ENCODE data around the gene DVL1. TPM values are rescaled to one million over a fixed set of nuclear protein-coding genes. Genes with fewer than 3 reads are reported as not detected.
"Not testable (repeated sequence)": the region's sequence is repeated elsewhere in the genome, so short reads cannot be mapped to it uniquely, and the experiment has no call there.

The DVL1 gene
- 55.3 and 107 TPM in 2 replicates for total RNA-seq (2014; rRNA removed; shearing (Covaris generic); ENCODE audit: low replicate concordance)

GRCh38 chr1:1349256-1350012 lies at the start of gene DVL1:
Gene DVL1 (minus strand): TSS chr1:1349418. CDS start chr1:1349065, 353 bp downstream.
- Histone ChIP-seq H3K36me3 (peaks cover 43% of the 10 kb centered on the region), H3K9me3 (no peaks in the 10 kb centered on the region), H3K4me3 (peak within 1 kb of the TSS; percentile 66), H3K27me3 (no peaks in the 10 kb centered on the region)
- DNase-seq, result peak; percentile 74

- no peaks in the 10 kb centered on the region for H3K27me3 ChIP-seq
- peaks cover 81% of the 10 kb centered on the region for H3K36me3 ChIP-seq
- peak overlapping the region; percentile 93 for H3K4me3 ChIP-seq
- no peak for DNase-seq
- no peaks in the 10 kb centered on the region for H3K9me3 ChIP-seq
Observed at GRCh38 chr1:1398677-1399186, 49.5 kb upstream of the DVL1 start.

- Histone ChIP-seq H3K27me3 (no peaks in the 10 kb centered on the region), H3K36me3 (peaks cover 81% of the 10 kb centered on the region), H3K9me3 (no peaks in the 10 kb centered on the region), H3K4me3 (peak overlapping the region; percentile 93)
- no peak for DNase-seq
Observed at GRCh38 chr1:1397839-1398523, 48.8 kb upstream of the DVL1 start.

- Histone ChIP-seq H3K4me3 (no peak overlapping the region), H3K9me3 (no peaks in the 10 kb centered on the region), H3K36me3 (peaks cover 82% of the 10 kb centered on the region), H3K27me3 (no peaks in the 10 kb centered on the region)
- DNase-seq, result no peak
Observed at GRCh38 chr1:1395166-1395565, 45.9 kb upstream of the DVL1 start.

DNA sequence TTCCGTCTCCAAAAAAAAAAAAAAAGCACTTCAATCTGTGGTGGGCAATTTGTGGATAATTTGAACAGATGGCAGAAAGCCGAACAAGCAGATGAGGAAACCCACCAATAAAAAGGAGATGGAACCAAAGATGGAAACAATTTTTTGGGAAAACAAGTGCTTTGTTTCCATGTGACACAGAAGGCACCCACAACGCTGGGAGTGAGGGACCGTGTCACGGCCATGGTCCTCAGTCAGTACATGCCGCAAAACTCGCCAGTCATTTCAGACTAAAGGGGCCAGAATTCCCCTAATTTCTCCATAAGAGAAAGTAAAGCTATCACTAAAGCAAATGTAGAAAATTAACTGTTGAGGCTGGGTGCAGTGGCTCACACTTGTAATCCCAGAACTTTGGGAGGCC lies 44.9 kb upstream of the DVL1 start:
- no peak for DNase-seq
- Histone ChIP-seq H3K27me3 (no peaks in the 10 kb centered on the region), H3K36me3 (peaks cover 86% of the 10 kb centered on the region), H3K4me3 (no peak overlapping the region), H3K9me3 (no peaks in the 10 kb centered on the region)

DNA sequence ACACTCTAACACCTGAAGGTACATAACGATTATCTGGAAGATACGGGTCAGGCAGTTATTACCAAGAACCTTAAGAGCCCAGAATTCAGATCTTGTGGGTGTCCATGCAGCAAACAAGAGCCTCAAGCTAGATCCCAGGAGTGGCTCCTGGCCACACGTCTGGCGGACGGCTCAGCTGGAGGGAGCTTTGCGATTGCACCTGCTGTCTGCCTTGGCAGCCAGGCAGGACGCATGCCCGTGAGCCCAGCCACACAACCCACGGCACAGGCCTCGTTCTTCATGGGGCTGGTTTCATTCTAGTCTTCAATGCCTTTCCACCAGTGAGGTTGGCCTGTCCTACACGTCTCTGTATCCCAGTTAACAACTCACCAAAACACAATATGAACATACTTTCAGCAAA lies 44.2 kb upstream of the DVL1 start:
- peaks cover 89% of the 10 kb centered on the region for H3K36me3 ChIP-seq
- H3K27me3 ChIP-seq, result no peaks in the 10 kb centered on the region
- no peaks in the 10 kb centered on the region for H3K9me3 ChIP-seq
- no peak overlapping the region for H3K4me3 ChIP-seq
- no peak for DNase-seq

GRCh38 chr1:1393014-1393413 lies 43.8 kb upstream of the DVL1 start:
- Histone ChIP-seq H3K27me3 (no peaks in the 10 kb centered on the region), H3K4me3 (no peak overlapping the region), H3K36me3 (peaks cover 89% of the 10 kb centered on the region), H3K9me3 (no peaks in the 10 kb centered on the region)
- no peak for DNase-seq

DNA sequence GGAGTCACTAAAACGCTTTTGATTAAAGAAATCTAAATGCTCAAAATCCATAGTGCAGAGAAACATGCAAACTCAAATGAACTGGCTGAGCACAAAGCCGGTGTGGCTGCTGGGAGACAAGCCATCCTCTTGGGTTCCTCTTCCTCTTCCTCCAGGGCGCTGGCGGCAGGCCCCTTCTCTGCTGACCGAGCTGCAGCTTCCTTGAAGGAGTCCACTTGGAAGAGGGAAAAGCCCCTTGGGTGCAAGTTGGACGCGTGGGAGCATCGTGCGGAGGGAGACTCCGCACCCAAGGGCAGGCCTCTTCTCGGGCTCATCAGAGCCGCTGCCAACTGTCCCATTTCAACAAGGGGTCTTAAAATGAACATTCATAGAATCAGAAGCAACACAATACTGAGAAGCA lies 42.0 kb upstream of the DVL1 start:
- DNase-seq, result no peak
- H3K36me3 ChIP-seq, result peaks cover 91% of the 10 kb centered on the region

DNA sequence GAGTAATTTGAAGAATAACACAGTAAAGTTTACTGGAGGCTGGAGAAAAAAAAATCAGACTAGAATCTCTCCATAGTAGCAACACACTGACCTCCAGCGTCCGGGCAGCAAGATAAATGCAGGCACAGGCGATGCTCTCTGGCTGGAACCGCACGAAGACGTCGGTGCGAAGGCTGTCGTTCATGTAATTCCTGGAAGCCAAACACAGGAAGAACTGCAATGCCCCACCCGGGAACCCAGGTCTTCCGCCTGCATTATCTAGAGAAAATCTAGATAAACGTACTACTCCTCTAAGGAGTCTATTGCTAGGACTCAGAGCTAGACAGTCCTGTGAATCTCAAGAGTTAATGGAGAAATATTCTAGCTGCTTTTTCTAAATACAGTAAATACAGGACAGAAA lies 41.5 kb upstream of the DVL1 start:
- no peak overlapping the region for H3K4me3 ChIP-seq
- H3K36me3 ChIP-seq, result peaks cover 93% of the 10 kb centered on the region
- no peak for DNase-seq

More for the DNA sequence above, 42.0 kb upstream of the DVL1 start:
- Histone ChIP-seq H3K27me3 (no peaks in the 10 kb centered on the region), H3K9me3 (no peaks in the 10 kb centered on the region), H3K4me3 (no peak overlapping the region)

GRCh38 chr1:1388078-1388472 lies 38.9 kb upstream of the DVL1 start:
- H3K27me3 ChIP-seq, result no peaks in the 10 kb centered on the region
- H3K9me3 ChIP-seq, result no peaks in the 10 kb centered on the region
- H3K4me3 ChIP-seq, result no peak overlapping the region
- peaks cover 70% of the 10 kb centered on the region for H3K36me3 ChIP-seq
- no peak for DNase-seq

More for the DNA sequence above, 41.5 kb upstream of the DVL1 start:
- H3K9me3 ChIP-seq, result no peaks in the 10 kb centered on the region
- H3K27me3 ChIP-seq, result no peaks in the 10 kb centered on the region

- H3K9me3 ChIP-seq, result no peaks in the 10 kb centered on the region
- no peak for DNase-seq
- H3K27me3 ChIP-seq, result no peaks in the 10 kb centered on the region
- no peak overlapping the region for H3K4me3 ChIP-seq
- H3K36me3 ChIP-seq, result peaks cover 64% of the 10 kb centered on the region
Observed at GRCh38 chr1:1387098-1388077, 38.2 kb upstream of the DVL1 start.

GRCh38 chr1:1385931-1386330 lies 36.7 kb upstream of the DVL1 start:
- Histone ChIP-seq H3K27me3 (no peaks in the 10 kb centered on the region), H3K9me3 (no peaks in the 10 kb centered on the region), H3K36me3 (peaks cover 53% of the 10 kb centered on the region), H3K4me3 (no peak overlapping the region)
- no peak for DNase-seq

GRCh38 chr1:1385339-1385738 lies 36.1 kb upstream of the DVL1 start:
- not testable (repeated sequence) for DNase-seq, H3K4me3 ChIP-seq, H3K27me3 ChIP-seq, H3K9me3 ChIP-seq
- H3K36me3 ChIP-seq, result peaks cover 47% of the 10 kb centered on the region

- peaks cover 16% of the 10 kb centered on the region for H3K36me3 ChIP-seq
- H3K27me3 ChIP-seq, result no peaks in the 10 kb centered on the region
- no peak overlapping the region for H3K4me3 ChIP-seq
- DNase-seq, result no peak
- H3K9me3 ChIP-seq, result no peaks in the 10 kb centered on the region
Observed at GRCh38 chr1:1381294-1381693, 32.1 kb upstream of the DVL1 start.

- no peak overlapping the region for H3K4me3 ChIP-seq
Observed at GRCh38 chr1:1380860-1381259, 31.6 kb upstream of the DVL1 start.

GRCh38 chr1:1377540-1378205 lies 28.5 kb upstream of the DVL1 start:
- Histone ChIP-seq H3K9me3 (no peaks in the 10 kb centered on the region), H3K4me3 (no peak overlapping the region), H3K27me3 (no peaks in the 10 kb centered on the region), H3K36me3 (peaks cover 29% of the 10 kb centered on the region)
- no peak for DNase-seq

More at GRCh38 chr1:1380860-1381259, 31.6 kb upstream of the DVL1 start:
- peaks cover 16% of the 10 kb centered on the region for H3K36me3 ChIP-seq
- no peaks in the 10 kb centered on the region for H3K27me3 ChIP-seq
- no peaks in the 10 kb centered on the region for H3K9me3 ChIP-seq
- no peak for DNase-seq

Data from MG63 (cell line).